ENCODE results near the gene DAD1.
"Not testable (repeated sequence)": the region's sequence is repeated elsewhere in the genome, so short reads cannot be mapped to it uniquely, and the experiment has no call there.

DAD1 gene

DNA sequence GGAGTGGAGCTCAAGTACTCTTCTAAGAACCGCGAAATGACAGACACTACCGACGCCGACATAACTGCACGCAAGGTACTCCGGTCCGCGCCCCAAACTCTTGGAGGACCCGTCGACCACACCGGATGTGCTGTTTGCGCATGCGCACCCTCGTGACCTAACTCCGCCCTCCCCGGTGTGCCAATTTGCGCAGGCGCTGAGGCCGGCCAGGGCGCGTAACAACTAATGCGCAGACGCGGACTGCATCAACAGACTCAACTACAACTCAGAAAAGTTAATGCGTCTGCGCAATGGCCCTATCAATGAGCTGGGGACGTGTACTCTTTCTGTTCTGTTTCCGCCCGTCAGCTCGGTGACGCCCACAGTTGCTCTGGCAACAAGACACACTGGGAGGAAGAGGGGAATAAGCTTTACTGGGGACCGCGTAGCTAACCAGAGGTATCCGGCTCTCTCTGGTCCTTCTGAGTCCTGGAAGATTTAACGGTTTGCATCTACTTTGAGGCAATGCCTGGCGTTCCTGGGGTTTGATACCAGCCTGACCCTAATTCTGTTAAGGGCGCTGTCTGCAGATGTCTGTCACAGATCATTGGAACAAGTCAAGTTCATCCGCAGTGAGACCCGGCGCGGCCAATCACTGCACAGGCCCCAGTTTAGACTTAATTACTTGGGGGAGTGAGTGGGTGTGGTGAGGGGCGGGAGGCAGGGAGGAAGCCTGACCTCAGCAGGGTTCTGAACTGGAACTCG is at the start of gene DAD1:
TSS of gene DAD1 (minus strand) at position 129 of the 744 bp plus-strand sequence. CDS start at position 62, 67 bp downstream.
- peak; percentile 99 for DNase-seq

DNA sequence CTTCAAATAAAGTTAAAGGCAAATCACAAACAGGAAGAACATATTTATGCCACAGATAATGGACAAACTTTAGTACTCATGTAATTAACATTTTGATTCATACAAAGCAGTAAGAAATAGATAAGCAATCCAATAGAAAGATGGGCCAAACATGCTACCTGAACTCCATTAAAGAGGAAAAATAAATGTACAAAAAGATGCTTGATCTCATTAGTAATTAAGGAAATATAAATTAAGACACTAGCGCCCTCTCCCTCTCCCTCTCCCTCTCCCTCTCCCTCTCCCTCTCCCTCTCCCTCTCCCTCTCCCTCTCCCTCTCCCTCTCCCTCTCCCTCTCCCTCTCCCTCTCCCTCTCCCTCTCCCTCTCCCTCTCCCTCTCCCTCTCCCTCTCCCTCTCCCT is 47.0 kb upstream of the DAD1 start:
- not testable (repeated sequence) for DNase-seq

DNA sequence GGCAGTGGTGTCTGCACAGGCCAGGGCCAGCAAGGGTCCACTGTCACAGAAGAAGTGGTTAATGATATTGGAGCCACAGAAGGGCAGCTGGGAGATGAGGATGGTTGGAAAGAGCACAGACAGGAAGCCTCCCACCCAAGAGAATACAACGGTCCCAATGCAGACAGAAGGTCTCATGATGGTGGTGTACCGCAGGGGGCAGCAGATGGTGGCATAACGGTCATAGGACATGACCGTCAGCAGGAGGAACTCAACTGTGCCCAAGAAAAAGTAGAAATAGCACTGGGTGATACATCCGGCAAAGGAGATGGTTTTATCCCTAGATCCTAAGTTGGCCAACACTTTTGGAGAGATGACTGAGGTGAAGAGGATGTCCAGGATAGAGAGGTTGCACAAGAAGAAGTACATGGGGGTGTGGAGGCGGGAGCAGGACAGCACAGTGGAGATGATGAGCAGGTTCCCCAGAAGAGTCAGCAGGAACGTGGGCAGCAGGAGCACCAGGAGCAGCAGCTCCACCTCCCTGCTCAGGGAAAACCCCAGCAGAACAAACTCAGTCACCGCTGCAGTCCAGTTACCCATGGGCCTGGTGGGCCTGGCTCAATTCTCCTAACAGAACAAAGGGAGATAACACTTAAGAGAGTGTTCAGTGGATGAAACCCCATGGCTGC is 45.3 kb upstream of the DAD1 start:
- peak in 1 of 2 experiments; percentile 23 for DNase-seq

DNA sequence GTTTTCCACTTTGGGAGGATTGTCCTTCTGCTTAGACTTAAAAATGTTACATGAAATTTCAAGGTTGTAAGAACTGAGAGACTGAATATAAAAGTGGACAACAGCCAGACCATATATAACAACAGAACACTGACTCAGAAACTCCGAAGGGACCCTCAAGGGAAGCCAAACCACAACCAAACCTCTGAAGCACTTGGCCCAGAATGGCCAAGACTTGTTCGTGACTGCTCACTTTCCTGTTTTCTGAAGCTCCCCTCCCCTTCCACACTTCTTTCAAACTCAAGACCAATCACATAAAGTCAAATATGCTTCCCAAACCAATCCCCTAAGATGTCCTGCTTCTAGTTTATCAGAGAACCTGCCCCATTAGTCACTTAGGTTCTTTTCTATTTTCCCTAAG is 41.5 kb upstream of the DAD1 start:
- no peak for DNase-seq

DNA sequence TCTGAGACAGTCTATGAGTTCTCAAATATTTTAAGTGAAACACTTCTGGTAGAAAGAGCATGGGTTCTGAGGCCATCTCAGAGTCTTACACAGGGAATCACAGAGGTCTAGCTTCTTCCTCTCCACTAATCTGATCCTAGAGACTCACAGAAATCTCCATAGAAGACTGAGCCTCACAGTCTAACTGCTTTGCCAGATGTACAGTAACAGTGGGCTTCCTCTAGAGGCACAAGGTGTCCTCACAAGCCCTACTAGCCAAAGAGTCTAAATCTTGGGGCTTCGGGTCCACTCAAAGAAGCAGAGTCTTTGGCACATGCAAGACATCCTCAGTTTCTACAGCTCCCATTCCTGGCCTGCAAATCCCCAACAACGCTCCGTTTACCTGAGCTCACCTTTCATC is 41.0 kb upstream of the DAD1 start:
- no peak for DNase-seq

DNA sequence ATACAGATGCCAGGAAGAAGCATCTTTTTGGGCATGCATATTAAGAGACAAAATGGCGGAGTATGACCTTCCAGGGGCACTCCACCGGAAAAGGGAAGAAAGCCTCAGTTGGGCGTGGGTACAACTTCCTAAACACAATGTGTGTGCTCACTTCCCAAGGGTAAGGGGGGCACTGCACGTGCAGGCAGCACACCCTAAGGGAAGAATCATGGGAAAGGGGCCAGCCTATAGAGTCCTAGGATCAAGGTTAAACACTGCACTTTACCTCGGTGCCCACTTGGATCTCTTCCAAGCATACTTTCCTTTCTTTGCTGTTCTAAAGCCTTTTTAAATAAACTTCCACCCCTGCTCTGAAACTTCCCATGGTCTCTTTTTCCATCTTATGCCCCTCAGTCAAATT is 40.3 kb upstream of the DAD1 start:
- DNase-seq, result no peak

DNA sequence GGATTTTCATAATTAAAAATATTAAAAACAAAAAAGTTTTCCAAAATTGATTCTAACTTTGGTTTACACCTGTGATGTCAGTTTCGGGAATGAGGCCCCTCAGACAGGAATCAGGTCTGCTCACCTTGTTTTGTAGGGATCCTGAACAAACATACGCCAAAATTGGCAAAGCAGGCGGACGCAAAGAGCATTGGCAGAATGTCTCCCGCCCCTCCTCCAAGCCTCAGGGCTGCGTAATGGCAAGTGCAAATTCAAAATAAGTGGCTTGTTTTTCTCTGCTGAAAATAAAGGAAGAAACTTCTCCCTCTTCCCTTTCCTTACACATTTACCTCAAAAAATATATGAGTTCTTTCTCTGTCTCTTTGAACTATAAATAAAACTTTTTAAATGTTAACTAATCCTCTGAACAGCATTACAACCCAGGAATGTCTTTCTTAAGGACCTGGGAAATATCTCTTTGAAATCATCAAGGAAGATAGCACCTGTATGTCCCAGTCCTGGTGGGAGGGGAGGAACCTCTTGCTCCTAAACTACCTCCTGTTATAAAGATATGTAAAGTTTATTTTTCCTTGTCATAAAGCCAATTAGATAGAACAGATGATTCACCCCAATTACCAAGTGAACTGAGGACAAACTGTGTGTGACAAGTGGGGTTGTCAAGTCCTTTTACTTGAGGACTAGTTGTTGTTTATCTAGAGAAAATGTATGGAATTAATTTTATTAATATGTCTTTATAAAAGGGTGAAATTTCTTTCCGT is 38.7 kb upstream of the DAD1 start:
- no peak for DNase-seq

DNA sequence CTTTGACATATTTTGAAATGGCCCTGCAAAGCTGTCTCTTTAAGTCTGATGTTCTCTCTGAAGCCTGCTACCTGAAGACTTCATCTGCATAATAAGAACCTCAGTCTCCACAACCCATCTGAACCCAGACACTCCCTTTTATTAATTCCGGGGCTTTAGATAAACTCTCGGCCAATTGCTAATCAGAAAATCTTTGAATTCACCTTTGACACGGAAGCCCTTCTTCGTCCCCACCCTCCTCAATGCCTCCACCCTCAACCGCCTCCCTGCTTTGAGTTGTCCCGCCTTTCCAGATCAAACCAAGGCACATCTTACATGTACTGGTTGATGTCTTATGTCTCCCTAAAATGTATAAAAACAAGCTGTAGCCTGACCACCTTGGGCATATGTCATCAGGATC is 37.6 kb upstream of the DAD1 start:
- DNase-seq, result no peak

DNA sequence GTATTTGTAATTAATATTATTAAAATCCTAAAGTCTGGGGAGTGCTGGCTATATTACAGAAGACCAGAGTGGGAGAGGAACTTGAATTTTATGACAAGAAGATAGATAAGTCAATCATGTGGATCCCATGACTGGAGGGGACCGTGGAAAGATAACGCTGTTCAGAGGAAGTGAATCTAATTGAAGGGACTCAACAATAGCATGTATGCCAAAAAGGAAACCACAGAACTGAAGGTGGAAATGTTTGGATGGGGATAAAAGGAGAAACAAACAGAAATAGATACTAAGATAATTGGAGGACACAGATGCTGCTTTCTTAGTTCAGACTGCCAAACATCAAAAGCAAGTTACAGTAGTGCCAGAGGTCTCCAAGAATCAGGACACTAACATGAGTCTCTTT is 34.0 kb upstream of the DAD1 start:
- peak; percentile 27 to 46 for DNase-seq

DNA sequence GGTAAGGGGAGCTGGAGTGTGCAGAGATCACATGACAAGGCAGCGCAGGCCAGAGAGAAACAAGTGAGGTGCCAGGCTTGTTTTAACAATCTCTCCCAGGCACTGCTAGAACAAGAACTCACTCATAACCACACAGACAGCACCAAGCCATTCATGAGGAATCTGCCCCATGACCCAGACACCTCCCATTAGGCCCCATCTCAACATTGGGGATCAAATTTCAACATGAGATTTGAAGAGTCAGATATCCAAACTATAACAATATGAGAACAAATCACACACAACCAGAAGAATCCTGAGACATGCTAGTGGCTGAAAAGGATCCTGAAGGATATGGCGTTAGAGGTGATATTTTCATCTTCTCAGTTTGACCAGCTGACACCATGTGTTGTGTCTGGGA is 33.2 kb upstream of the DAD1 start:
- DNase-seq, result no peak

DNA sequence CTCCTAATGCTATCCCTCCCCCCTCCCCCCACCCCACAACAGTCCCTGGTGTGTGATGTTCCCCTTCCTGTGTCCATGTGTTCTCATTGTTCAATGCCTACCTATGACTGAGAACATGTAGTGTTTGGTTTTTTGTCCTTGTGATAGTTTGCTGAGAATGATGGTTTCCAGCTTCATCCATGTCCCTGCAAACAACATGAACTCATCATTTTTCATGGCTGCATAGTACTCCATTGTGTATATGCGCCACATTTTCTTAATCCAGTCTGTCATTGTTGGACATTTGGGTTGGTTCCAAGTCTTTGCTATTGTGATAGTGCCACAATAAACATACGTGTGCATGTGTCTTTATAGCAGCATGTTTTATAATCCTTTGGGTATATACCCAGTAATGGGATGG is 26.7 kb upstream of the DAD1 start:
- not testable (repeated sequence) for DNase-seq

DNA sequence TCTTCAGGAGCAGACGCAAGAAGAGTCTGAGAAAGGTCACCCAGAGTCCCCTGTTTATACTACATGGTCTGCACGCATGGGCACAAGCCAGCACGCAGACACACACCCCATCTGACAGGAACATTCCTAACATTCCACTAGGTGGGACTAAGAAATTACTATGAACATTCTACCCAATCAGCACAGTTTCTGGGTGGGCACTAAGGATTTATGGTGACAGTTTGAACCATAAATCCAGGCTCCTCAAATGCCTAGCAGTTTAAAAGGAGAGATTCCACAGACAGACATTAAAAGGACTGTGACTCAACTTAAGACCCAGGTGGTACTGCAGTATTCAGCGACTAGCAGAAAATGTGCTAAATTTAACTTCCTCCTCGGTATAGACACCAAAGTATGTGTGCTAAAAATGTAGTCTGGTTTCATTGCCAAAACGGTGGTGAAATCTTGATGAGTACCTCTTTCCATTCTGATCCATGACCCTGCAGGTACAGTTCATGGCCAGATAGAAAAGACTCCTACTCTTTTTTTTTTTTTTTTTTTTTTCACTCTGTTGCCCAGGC is 25.3 kb upstream of the DAD1 start:
- peak; percentile 8 to 11 for DNase-seq

DNA sequence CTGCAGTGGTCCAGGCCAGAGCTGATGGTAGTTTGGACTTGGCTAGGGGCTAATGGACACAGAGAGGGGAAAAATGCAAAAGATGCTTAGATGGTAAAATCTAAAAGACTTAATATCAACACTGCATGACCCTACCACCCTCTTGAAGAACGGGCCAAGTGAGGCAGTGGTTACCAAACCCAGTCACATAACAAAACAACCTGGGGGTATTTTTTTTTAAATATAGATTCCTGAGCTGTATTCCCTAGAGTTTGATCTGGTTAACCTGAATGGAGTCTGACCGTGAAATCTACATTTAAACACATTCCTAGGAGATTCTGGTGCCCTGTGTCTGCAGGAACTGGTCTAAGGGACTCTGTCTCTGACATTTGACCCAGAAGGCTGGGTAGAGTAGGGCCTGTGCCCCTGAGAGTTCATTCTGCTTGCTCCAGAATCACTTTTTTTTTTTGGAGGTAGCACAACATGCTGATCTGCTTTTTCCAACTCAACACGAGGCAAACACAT is 24.8 kb upstream of the DAD1 start:
- no peak for DNase-seq

DNA sequence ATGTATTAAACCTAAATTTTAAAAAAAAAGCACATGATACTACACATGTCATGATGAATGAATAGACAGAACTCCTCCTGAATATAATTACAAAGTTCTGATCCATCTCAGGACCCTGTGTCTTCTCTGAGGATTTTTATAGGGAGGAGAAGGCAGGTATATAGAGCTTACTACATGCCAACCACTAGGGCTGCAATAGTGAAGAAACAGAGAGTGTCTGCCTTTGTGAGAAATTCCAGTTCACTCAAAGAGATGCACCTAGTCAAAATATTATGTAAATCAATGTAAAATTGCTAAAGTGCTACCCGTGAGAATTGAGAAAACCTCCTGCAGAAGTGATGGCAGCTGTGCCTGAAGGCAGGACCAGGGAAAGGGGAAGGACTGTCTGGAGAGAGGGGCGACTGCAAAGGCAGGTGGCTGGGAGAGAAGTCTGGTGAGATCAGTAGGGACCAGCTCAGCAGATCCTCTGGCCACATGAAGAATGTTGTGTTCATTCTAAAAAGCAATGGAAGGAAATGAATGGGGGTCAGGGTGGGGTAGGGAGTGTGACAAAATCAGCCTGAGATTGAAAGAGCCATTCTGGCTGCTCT is 24.2 kb upstream of the DAD1 start:
- no peak for DNase-seq

DNA sequence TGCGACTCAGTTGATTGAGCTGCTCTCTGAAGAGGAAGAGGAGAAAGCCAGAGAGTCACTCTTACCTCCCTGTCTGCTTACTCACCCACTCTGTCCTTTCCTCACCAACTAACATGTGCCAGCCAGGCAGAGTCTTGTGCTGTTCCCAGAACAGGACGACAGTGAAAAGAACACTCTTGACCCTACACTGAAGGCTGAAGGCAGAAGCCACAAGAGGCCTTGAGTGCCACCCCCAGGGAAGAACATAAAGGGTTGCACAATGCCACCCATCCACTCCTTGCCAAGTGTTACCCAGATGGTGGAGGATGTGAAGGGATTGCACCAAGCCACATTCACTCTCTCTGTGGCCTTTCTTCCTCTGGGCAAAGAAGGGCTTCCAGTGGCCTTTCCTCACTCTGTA is 21.9 kb upstream of the DAD1 start:
- no peak for DNase-seq

DNA sequence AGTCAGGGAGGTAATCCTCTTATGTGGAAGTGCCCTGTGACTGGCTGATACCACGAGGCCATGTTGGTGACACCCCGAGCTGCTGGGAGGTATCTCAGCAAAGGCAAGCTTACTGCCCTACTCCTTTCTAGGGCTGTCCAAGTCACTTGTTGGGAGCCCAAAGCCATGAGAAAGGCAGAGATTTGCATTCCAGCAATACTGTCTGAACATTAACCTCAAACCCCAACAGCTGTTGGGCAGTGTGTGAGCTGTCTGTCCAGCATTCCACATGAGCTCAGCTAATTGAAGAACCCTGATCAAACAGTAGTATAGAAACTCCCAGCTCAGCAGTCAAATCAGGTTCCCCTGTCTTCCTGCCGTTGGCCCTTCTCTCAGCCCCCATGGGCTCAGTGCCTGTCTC is 18.3 kb upstream of the DAD1 start:
- DNase-seq, result no peak

DNA sequence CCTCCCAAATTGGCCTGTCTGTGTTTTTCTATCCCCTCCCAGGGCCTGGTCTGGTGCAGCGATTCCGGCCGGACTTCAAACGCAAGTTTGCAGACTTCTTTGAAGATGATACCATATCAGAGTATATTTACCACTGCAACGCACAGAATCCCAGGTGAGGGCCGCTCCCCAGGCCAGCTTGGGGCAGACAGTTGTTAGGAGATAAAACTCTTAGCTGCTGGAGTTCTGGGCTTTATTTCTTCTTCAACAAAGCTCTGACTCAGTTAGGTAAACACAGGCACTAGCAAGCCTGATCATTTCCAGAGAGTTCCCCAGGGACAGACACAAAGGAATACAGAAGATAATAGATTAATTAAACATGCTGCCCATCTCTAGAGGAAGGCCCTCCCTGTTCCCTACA is 17.4 kb upstream of the DAD1 start:
- DNase-seq, result no peak

DNA sequence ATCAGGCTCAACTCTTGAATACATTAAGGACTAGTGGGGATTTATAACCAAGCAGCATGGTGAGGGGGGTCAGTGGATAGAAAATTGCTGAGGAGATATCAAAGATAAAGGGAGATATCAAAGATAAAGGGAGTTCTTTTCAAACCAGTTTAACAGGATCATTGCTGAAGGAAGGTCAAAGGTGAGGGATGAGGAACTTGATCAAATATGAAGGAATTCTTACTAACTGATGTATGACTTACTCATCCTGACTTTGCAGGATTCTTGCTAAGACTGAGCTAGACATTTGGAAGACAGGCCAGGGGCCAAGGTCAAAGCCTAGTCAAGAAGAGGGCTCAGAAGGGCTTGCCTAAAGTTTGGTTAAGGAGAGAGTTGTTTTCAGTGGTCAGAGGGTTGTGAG is 13.8 kb upstream of the DAD1 start:
- DNase-seq, result no peak

DNA sequence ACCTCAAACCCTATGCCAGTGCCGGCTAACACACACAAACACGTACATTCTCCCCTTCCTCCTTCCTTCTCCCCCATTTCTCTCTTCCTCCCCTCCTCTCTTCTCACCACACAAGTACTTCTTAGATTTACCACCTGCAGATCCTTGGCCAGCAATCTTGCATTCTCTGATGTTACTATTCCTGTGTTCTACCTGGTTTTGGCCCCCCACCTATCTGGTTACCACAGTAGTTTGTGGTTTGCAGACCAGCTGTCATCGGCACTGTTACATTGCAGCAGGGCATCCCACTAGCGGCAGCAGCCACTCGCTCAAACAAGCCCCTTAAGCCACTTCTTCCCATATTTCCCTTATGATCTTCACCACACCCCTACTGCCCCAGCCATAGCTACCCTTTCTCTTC is 13.0 kb upstream of the DAD1 start:
- no peak for DNase-seq

DNA sequence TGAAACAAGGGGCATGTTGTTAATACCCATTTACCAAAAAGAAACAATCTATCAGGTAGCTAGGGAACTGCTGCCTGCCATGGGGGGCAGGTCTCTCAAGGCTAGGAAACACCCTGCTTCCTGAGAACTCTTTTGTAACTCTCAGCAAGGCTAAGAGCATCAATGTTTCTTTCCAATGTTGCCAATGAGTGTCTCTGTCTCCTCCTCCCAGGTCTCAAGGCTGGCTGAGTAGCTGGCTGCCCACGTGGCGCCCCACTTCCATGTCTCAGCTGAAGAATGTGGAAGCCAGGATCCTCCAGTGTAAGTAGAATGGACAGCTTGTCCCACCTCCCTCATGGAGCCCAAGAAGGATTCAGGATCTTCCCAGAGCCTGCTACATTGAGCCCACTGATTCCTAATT is 12.4 kb upstream of the DAD1 start:
- no peak for DNase-seq

DNA sequence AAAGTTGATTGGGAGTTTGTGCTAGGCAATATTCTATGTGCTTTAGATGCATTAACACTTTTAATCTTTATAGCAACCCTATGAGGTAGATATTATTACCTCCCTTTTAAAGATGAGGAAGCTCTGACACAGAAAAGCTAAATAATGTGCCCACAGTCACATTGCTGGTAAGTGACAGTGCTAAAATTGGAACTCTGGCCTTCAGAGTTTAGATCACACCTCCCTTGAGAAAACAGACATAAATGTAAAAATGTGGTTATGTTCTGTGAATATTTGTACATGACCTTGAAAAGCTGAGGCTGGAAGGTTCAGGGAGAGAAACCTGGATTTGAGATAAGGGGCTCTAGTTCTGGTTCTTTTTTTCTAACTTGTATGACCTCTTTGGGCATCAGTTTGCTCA is 11.0 kb upstream of the DAD1 start:
- no peak for DNase-seq

DNA sequence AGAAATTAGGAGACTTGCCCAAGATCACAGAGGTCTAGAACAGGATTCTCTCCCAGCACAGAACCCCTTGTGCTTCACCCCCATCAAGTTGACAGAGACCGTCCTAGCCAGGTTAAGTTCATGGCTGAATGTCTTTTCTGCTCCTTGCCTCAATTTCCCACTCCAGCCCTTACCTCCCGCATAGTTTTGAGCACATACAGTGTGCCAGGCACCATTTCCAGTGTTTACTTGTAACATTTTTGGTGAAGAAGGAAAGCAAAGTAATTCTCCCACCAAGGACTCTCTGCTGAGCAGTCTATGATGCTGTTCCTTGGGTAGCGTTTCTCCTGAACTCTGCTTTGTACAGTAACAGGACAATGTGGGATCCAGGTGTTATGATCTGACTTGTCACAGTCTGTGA is 10.3 kb upstream of the DAD1 start:
- no peak for DNase-seq

DNA sequence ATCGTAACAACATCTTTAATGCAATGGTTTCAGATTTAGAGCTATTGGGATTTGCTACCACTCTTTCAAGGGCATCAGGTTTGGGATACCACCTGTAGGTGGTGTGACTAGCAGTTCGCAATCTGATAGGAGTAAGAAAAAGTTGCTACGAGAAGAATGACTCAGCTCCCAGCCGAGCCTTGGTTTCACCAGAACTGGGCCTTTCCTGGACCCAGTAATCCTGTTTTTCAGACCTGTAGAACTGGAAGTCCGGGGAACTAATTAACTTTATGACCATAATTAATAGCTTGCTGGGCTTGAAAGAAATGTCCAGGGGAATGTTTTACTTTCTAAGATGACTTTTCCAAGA is 9.8 kb upstream of the DAD1 start:
- DNase-seq, result peak in 1 of 2 experiments; percentile 17
